Parathyroid adenoma (tissue), 2 donors: ENCODE data around the gene CAD.

Source experiments
- H2AFZ ChIP-seq: fragments of 300-600 bp; sonication (generic); one replicate; pipeline ENCODE4 v1.7.0; 2017; ENCODE audit warnings: antibody characterized with exemption, mild to moderate bottlenecking
- H3K27ac ChIP-seq: fragments of 300-600 bp; sonication (generic); one replicate; pipeline ENCODE4 v1.7.0; 2017
- H3K27me3 ChIP-seq: fragments of 300-600 bp; sonication (generic); one replicate; pipeline ENCODE4 v1.7.0; 2017; ENCODE audit warnings: low read length; ENCODE audit not compliant: control insufficient read depth, insufficient read depth
- H3K36me3 ChIP-seq: fragments of 300-600 bp; sonication (generic); one replicate; pipeline ENCODE4 v1.7.0; 2017; ENCODE audit warnings: low read length; ENCODE audit not compliant: control insufficient read depth, insufficient read depth
- H3K4me1 ChIP-seq: fragments of 300-600 bp; sonication (generic); one replicate; pipeline ENCODE4 v1.7.0; 2017; ENCODE audit warnings: control low read depth
- H3K4me2 ChIP-seq: fragments of 300-600 bp; sonication (generic); one replicate; pipeline ENCODE4 v1.7.0; 2017; ENCODE audit warnings: low read length
- H3K4me3 ChIP-seq: fragments of 300-600 bp; sonication (generic); one replicate; pipeline ENCODE4 v1.7.0; 2017; ENCODE audit warnings: low read depth, low read length
- H3K79me2 ChIP-seq: fragments of 300-600 bp; sonication (generic); one replicate; pipeline ENCODE4 v1.7.0; 2017; ENCODE audit warnings: control low read depth
- H3K9ac ChIP-seq: fragments of 300-600 bp; sonication (generic); one replicate; pipeline ENCODE4 v1.7.0; 2017; ENCODE audit warnings: mild to moderate bottlenecking
- H3K9me3 ChIP-seq: fragments of 300-600 bp; sonication (generic); one replicate; pipeline ENCODE4 v1.7.0; 2017; ENCODE audit warnings: low read length; ENCODE audit not compliant: control insufficient read depth
- CTCF ChIP-seq: fragments of 300-600 bp; sonication (generic); IDR thresholded peaks from one replicate; pipeline ENCODE4 v1.7.0; 2017; ENCODE audit warnings: antibody characterized with exemption, mild to moderate bottlenecking
- donor health status: primary hyperparathyroidism.

The CAD gene

GRCh38 chr2:27290549-27290948 is 73.4 kb downstream of the CAD start:
- no peak for TF ChIP-seq CTCF
- Histone ChIP-seq H3K36me3 (no peaks in the 10 kb centered on the region), H2AFZ (no peak overlapping the region), H3K27me3 (no peaks in the 10 kb centered on the region), H3K9ac (no peak overlapping the region), H3K4me3 (no peak overlapping the region), H3K79me2 (no peaks in the 10 kb centered on the region), H3K4me2 (no peak overlapping the region), H3K4me1 (peaks cover 10% of the 10 kb centered on the region), H3K27ac (no peak overlapping the region), H3K9me3 (no peaks in the 10 kb centered on the region)

GRCh38 chr2:27291865-27292264 is 74.7 kb downstream of the CAD start:
- H3K4me2 ChIP-seq: no peak overlapping the region
- H3K9ac ChIP-seq: no peak overlapping the region
- H3K27ac ChIP-seq: no peak overlapping the region
- H3K79me2 ChIP-seq: no peaks in the 10 kb centered on the region
- H2AFZ ChIP-seq: no peak overlapping the region
- H3K27me3 ChIP-seq: no peaks in the 10 kb centered on the region
- no peaks in the 10 kb centered on the region for H3K9me3 ChIP-seq
- H3K4me1 ChIP-seq: peaks cover 10% of the 10 kb centered on the region
- no peaks in the 10 kb centered on the region for H3K36me3 ChIP-seq
- TF ChIP-seq CTCF: no peak
- H3K4me3 ChIP-seq: no peak overlapping the region
